ENCODE measurements around the gene DSP. TPM values are rescaled to one million over a fixed set of nuclear protein-coding genes. Genes with fewer than 3 reads are reported as not detected.

DSP gene
- total RNA-seq, 2 experiments from 2014 or later, result 0.06 TPM; not detected in 1

- Histone ChIP-seq H3K4me1 (ENCODE audit: insufficient read depth, low read length, poor library complexity, severe bottlenecking) (no peaks in the 10 kb centered on the region), H2AFZ (ENCODE audit: low read length) (no peak overlapping the region), H3K36me3 (ENCODE audit: insufficient read depth, low read length) (no peaks in the 10 kb centered on the region), H3K4me2 (ENCODE audit: low read length) (no peak overlapping the region), H4K20me1 (ENCODE audit: insufficient read depth, low read length) (no peaks in the 10 kb centered on the region), H3K79me2 (ENCODE audit: insufficient read depth, low read depth, low read length) (no peaks in the 10 kb centered on the region), H3K27ac (ENCODE audit: low read depth, low read length, poor library complexity, severe bottlenecking) (no peak overlapping the region), H3K4me3 (ENCODE audit: low read depth, low read length, poor library complexity, severe bottlenecking) (no peak overlapping the region), H3K9me2 (ENCODE audit: insufficient read depth, low read length) (no peaks in the 10 kb centered on the region), H3K9me3 (ENCODE audit: low read length) (no peaks in the 10 kb centered on the region)
- intact Hi-C loops (cut with micrococcal nuclease; ENCODE audit: unreplicated experiment), result no loop called here
- TF ChIP-seq EZH2phosphoT487 (IDR thresholded peaks at IDR 0.05; ENCODE audit: borderline replicate concordance, low read depth, low read length) (no peak), CTCF (conservative IDR thresholded peaks at IDR 0.05; ENCODE audit: low read length) (no peak)
- CTCF ChIA-PET (ENCODE audit: unreplicated experiment), result no interaction called here
- DNase-seq (ENCODE audit: low spot score), result no peak
- POLR2A ChIA-PET, result interaction anchor here (0.9 kb wide), 1 partner anchor 289 kb away, joined by 4 read pairs; no protein-coding TSS in a partner anchor
- no TSS peak for BruUV-seq (replicated peaks)
These were observed 24.6 kb downstream of the DSP start for GRCh38 chr6:7566107-7566506.

GRCh38 chr6:7566617-7567173 is 25.2 kb downstream of the DSP start:
- Histone ChIP-seq H3K36me3 (ENCODE audit: insufficient read depth, low read length) (no peaks in the 10 kb centered on the region), H2AFZ (ENCODE audit: low read length) (no peak overlapping the region), H3K9me2 (ENCODE audit: insufficient read depth, low read length) (no peaks in the 10 kb centered on the region), H3K9me3 (ENCODE audit: low read length) (no peaks in the 10 kb centered on the region), H3K4me2 (ENCODE audit: low read length) (no peak overlapping the region), H3K4me1 (ENCODE audit: insufficient read depth, low read length, poor library complexity, severe bottlenecking) (no peaks in the 10 kb centered on the region), H3K4me3 (ENCODE audit: low read depth, low read length, poor library complexity, severe bottlenecking) (no peak overlapping the region), H3K27ac (ENCODE audit: low read depth, low read length, poor library complexity, severe bottlenecking) (no peak overlapping the region), H3K79me2 (ENCODE audit: insufficient read depth, low read depth, low read length) (no peaks in the 10 kb centered on the region), H4K20me1 (ENCODE audit: insufficient read depth, low read length) (no peaks in the 10 kb centered on the region)
- DNase-seq (ENCODE audit: low spot score), result no peak
- TF ChIP-seq EZH2phosphoT487 (IDR thresholded peaks at IDR 0.05; ENCODE audit: borderline replicate concordance, low read depth, low read length), result no peak
- TF ChIP-seq CTCF (conservative IDR thresholded peaks at IDR 0.05; ENCODE audit: low read length), result no peak
- ChIA-PET CTCF (ENCODE audit: unreplicated experiment) (no interaction called here), POLR2A (interaction anchor here (0.9 kb wide), 1 partner anchor 289 kb away, joined by 4 read pairs; no protein-coding TSS in a partner anchor)
- intact Hi-C loops (cut with micrococcal nuclease; ENCODE audit: unreplicated experiment), result no loop called here
- BruUV-seq (replicated peaks), result no TSS peak

- BruUV-seq (replicated peaks), result no TSS peak
- H2AFZ ChIP-seq (ENCODE audit: low read length), result no peak overlapping the region
- no peak for DNase-seq (ENCODE audit: low spot score)
- H3K4me1 ChIP-seq (ENCODE audit: insufficient read depth, low read length, poor library complexity, severe bottlenecking), result no peaks in the 10 kb centered on the region
- TF ChIP-seq EZH2phosphoT487 (IDR thresholded peaks at IDR 0.05; ENCODE audit: borderline replicate concordance, low read depth, low read length) (no peak), CTCF (conservative IDR thresholded peaks at IDR 0.05; ENCODE audit: low read length) (no peak)
- ChIA-PET CTCF (ENCODE audit: unreplicated experiment) (no interaction called here), POLR2A (no interaction called here)
- H3K4me2 ChIP-seq (ENCODE audit: low read length), result no peak overlapping the region
- H3K79me2 ChIP-seq (ENCODE audit: insufficient read depth, low read depth, low read length), result no peaks in the 10 kb centered on the region
- no peaks in the 10 kb centered on the region for H3K36me3 ChIP-seq (ENCODE audit: insufficient read depth, low read length)
- no peak overlapping the region for H3K4me3 ChIP-seq (ENCODE audit: low read depth, low read length, poor library complexity, severe bottlenecking)
- no peaks in the 10 kb centered on the region for H3K9me2 ChIP-seq (ENCODE audit: insufficient read depth, low read length)
- H3K9me3 ChIP-seq (ENCODE audit: low read length), result no peaks in the 10 kb centered on the region
- H3K27ac ChIP-seq (ENCODE audit: low read depth, low read length, poor library complexity, severe bottlenecking), result no peak overlapping the region
- H4K20me1 ChIP-seq (ENCODE audit: insufficient read depth, low read length), result no peaks in the 10 kb centered on the region
- intact Hi-C loops (cut with micrococcal nuclease; ENCODE audit: unreplicated experiment), result no loop called here
These were observed 26.6 kb downstream of the DSP start for GRCh38 chr6:7568021-7568420.

Measured in OCI-LY7 (cell line).